A673 (cell line): ENCODE data around the gene TRAPPC10.

Source experiments
- CTCF ChIP-seq: fragments of 300-800, 200-600 bp; sonication (generic); conservative IDR thresholded peaks from 2 replicates; pipeline ENCODE4 v1.5.1; 2017; ENCODE audit warnings: low read depth, mild to moderate bottlenecking, antibody characterized with exemption, low read length, moderate library complexity, mixed read lengths
- EZH2 ChIP-seq: fragments of 200-600 bp; sonication (generic); IDR thresholded peaks from 2 replicates; pipeline ENCODE4 v1.6.1; 2017; ENCODE audit warnings: borderline replicate concordance, low read depth, mild to moderate bottlenecking, mixed read lengths, antibody characterized with exemption, low read length; ENCODE audit not compliant: poor library complexity, severe bottlenecking

DNA sequence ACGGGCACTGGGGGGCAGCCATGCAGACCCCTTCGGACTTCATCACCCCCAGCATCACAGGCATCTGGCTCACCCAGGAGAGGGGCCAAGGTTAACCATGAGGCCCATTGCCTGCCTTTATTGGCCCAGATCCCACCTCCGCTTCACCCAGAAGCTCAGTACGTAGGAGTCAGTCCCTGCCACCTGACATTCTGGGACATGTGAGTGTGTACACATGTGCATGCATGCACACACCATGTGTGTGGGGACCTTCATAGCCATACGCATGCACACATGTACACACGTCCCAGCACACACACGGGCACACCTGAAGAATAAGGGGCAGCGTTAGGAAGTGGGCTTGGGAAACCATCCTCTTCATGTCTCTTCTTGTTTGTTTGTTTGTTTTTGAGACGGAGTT, 24.1 kb upstream of the TRAPPC10 start:
- TF ChIP-seq CTCF (no peak), EZH2 (no peak)
